ENCODE data around the gene LRRC71.

LRRC71 gene

DNA sequence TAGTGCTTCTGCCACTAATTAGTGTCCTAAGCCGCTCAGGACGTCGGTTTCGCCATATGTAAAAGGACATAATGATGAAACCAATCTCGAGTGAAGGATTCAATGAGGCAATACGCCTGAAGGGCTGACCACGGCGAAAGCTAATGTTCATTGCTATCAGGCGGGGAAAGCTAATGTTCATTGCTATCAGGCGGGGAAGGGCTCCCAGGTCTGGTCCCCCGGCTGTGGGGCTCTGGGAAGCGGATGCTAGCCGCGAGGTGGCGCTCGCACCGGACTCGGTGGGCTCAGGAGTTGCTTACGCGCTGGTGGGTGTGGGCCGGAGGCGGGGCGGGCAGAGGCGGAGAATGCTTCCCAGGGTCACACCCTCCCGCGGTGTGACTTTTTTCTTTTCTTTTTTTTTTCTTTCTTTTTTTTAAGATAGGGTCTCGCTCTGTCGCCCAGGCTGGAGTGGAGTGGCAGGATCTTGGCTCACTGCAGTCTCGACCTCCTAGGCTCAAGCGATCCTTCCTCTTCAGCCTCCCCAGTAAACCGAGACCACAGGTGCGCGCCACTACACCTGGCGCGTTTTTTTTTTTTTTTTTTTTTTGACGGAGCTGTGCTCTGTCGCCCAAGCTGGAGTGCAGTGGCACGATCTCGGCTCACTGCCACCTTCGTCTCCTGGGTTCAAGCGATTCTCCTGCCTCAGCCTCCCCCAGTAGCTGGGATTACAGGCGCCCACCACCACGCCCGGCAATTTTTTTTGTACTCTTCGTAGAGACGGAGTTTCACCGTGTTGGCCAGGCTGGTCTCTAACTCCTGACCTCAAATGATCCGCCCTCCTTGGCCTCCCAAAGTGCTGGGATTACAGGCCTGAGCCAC is 28.0 kb upstream of the LRRC71 start:
- DNase-seq (ENCODE audit: low read depth, low spot score): peak; percentile 66

DNA sequence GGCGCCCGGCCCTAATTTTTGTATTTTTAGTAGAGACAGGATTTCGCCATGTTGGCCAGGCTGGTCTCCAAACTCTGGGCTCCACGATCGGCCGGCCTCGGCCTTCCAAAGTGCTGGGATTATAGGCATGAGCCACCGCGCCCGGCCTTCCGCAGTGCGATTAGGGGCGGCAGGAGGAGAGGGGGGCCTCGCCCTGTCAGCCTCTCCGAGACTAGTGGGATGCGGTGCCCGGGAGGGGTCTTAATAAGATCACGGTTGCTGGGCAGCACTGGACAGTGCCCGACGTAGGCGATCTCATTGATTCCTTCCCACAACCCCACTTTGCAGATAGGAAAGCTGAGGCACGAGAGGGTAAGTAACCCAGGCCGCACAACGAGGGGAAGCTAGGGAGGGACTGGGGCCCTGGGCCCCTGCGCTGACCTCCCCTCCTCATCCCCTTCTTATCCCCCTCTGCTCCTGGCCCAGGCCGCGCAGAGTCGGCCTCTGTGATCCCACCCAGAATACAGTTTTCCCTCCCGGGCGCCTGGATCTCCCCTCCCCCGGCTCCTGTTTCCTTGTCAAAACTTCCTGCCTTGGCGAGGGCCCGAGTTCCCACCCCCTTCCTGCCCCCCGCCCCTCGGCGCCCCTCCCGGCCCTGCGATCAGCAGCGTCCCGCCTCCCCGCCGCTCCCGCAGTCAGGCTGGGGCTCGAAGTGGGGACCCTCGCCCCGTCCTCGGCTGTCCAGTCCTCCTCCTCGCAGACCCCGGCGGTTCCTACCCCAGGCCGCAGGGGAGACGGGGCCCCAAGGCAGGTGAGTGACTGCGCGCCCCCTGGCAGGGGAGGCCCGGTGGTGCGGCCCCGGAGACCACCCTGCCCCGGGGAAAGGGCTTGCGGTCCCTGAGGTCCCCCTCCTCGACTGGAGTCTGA is 27.1 kb upstream of the LRRC71 start, which contains the start of gene PEAR1:
PEAR1 (plus strand) TSS at position 671 of the 906 bp plus-strand sequence. CDS start 10,209 bp downstream, outside the sequence.
- DNase-seq (ENCODE audit: low read depth, low spot score): no peak

DNA sequence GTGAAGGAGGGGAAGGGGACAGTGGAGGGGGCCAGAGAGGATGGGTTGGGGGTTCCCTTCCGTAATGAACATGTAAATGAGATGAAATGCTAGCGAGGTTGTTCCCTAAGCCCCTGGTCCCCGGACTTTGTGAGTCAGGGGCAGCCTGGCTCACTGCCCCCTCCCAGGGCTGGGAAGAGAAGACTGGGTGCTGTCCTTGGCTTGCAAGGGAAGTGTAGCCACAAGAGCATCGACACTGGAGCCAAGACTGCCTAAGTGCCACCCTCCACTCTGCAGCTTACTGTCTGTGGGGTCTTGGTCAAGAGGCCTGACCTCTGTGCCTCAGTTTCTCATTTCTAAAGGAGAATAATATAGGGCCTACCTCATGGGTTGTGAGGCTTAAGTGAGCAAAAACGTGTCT is 26.4 kb upstream of the LRRC71 start:
- DNase-seq (ENCODE audit: low read depth, low spot score): no peak

DNA sequence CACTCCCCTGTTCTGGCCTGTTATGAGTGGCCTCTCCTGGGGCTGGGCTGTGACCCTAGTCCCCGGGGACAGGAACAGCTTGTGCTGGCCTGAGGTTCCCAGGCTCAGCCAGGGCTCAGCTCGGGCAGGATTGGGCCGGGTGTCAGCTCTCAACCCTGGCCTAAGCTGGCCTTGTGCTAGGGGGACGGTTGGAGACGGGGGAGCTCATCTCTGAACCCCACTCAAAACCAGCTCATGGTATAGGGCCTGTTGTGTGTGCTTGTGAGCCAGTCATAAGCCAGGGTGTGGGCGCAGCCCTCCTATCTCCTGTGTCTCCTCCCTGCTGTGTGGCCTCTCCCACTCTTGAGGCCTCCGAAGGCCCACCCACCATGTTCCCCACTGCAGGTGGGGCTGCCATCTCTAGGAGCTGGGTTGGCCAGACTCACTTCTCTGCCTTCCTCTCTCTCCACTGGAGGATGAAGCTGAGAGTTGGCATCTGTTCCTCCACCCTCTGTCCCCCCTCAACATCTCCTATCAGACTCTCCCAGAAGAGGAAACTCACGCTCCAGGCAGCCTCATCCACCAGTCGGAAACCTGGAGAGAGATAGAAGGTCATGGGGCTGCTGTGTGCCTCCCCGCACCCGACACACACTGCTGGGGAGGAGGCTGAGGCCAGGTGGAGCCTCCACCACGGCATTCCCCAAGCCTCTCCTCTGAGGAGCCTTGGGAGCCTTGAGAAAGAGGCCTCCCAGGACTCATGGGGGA is 25.5 kb upstream of the LRRC71 start:
- DNase-seq (ENCODE audit: low read depth, low spot score): no peak

DNA sequence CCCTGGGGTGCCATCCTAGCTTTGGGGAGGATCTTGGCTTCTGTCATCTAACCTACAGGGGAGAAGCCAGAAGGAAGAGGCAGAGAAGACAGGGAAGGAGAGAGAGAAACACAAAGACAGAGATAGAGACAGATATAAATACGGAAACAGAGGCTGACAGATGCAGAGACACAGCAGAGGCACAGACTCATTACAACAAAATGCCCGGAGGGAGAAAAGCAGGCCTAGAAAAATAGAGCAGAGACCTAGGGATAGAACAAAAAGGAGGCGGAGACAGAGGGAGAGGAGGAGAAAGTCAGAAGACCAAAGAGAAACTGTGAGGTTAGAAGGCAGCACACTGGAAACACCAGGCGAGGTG is 25.0 kb upstream of the LRRC71 start:
- no peak for DNase-seq (ENCODE audit: low read depth, low spot score)

DNA sequence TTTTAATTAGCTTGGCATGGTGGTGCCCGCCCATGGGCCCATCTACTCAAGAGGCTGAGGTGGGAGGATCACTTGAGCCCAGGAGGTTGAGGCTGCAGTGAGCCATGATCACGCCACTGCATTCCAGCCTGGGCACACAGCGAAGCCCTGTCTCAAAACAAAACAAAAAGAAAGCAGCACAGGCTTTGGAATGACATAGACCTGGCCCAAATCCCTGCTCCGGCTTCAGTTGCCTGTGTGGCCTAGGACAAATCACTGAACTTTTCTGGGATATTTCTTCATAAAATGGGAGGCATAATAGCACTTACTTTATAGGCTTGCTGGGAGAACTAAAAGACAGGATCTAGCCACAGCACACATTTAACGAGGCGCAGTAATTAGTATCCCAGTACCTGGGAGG is 24.5 kb upstream of the LRRC71 start:
- DNase-seq (ENCODE audit: low read depth, low spot score): no peak

DNA sequence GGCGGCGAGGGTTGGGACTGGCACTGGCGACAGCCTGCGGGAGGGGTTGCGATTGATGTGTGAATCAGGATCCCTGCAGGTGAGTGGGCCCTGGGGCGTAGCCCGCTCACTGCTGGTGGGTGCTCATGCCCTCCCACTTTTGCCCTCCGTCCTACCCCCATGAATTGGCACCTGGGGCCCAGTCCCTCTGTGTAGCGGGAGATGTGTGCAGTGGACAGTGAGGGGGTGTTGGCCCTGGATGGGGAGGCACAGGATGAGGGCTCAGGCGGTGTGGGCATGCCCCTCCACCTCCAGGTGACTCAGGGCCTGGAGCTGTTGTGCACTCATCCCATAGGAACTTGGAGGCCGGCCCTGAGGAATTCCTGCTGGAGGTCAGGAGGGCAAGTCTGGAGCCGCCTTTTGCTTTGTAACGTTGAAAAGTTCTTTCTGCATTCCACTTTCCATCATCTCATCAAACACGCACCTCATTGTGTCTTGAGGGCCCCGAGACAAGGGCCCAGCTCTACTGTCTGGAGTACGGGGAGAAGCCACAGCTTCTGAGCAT is 23.9 kb upstream of the LRRC71 start:
- DNase-seq (ENCODE audit: low read depth, low spot score): no peak

DNA sequence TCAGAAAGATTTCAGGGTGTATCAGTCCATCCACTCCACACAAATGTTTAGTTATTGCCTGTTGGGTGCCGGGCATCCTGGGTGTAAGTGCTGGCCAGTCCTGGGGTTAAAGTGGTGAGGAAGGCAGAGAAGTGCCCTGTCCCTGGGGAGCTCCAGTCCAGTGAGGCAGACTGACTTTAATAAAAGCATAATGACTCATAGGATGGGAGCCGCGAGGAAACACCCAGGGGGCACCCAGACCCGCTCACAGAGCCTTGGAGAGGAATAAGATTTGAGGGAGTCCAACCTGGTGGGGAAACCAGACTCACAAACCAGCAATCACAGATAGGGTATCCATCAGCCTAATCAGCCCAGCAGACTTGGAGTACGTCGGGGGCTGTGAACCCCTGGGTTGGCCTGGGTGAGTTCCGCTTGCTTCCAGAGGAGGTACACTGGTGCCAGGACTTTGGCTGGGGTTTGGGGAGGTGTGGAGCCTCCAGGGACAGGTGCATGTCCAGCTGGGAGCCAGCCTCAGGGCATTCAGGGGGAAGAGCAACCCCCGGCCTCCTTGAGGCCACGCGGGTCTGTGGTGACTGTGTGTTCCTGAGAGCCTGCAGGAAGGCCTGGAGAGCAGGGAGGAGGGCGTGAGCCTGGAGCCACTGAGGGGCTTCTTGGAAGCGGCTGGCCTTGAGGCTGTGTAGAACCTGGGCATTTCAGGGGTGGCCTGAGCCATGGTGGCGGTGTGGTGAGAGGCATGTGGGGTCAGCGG is 23.2 kb upstream of the LRRC71 start:
- no peak for DNase-seq (ENCODE audit: low read depth, low spot score)

DNA sequence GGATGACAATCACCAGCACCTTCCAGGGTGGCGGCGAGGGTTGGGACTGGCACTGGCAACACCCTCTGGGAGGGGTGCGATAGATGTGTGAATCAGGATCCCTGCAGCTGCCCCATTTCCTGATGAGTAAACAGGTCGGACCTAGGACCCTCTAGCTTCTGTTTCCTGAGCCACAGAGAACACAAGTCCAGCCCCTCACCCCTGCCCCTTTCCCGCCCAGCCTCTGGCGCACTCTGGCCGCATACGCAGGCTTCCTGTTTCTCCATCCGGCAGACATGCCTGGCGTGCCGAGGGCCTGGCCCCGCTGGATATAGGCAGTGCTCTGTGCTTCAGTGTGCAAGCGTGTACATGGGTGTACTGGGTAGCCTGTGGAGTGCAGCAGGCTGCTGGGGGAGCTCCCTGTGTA is 22.3 kb upstream of the LRRC71 start:
- no peak for DNase-seq (ENCODE audit: low read depth, low spot score)

DNA sequence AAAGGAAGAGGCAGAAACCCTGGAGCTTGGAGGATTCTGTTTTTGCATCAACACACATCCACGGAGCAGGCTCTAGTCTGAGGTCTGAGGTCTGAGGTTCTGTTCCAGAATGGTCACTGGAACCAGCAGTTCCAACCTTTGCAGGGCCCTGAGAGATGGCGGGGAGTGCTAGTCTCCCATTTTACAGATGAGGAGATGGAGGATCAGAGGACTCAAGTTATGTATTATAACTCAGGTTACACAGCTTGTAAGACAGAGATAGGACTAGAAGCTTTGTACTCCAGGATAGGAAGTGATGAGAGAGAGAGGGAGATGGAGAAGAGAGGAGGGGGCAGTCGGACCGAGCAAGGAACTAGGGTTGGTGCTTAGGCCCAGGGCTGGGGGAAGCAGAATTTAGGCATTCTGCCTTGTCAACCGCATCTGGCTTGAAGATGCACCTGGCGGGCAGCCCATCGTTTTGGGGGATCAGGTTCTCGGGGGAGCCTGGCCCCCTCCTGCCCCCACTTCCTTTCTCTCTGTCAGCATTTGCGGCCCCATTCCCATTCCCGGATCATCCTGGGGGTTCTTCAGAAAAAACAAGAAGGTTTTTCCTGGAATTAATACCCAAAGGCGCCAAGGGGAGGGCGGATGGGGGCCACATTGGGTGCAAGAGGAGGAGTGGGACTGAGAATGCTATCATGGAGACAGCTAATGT is 21.3 kb upstream of the LRRC71 start:
- no peak for DNase-seq (ENCODE audit: low read depth, low spot score)

DNA sequence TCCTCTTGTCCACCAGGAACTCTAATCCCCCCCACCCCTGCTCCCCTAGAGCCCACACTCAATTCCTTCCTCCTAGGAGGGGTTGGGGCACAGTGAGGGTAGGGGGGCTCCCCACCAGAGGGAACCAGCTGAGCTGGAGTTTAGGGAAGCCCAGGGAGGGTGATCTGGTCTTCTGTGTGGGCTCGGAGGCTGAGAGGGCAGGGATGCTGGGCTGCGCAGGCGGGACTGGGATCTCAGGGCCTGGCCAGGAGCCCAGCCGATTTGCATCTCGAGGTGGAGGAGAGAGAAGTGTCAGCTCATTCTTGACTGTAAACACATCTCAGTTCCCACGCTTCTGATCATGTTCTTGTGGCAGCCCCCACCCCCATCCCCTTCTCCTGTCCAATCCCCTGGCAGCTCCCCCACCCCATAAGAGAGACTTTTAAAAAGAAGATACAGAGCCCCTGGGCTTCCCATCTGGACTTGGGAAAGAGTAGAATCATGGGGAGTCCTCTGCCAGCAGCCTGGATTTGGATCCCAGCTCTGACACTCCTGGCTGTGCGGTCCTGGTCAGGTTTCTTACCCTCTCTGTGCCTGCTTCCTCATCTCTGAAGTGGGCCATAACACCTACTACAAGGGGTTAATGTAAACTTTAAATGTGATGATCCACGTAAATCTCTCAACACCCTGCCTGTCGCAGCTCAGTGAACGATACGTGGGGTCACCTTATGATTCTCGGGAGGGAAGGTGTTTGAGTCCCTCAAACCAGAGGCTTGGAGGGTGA is 20.3 kb upstream of the LRRC71 start:
- no peak for DNase-seq (ENCODE audit: low read depth, low spot score)

DNA sequence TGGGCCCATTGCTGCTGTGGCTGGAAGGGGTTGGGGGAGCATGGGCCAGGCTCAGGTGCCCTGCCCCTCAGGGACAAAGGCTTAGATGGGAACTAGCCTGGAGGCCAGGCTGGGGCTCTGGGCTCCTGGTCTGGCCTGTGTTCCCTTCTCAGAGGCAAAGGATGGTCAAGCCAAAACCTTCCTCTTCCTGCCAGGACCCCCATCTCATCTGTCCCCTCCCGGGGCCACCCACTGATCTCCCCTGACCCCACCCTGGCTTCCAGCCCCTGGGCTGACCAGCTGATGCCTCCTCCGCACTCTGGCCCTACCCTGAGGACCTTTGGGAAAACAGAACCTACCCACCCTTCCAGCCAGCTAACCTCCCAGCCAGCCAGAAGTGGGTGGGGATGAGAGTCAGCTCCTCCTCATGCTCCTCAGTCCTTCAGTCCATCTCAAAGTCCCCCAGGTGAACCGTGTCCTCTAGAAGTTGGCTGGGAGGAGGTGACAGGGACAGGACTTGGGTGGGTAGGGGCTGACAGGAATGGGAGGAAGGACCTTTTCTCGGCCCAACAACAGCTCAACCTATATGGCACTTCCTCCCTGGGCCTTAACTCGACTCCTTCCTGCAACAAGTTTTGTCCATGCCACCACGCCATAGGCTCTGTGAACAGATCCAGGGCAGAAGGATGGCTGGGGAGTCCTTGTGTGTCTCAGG is 19.4 kb upstream of the LRRC71 start:
- DNase-seq (ENCODE audit: low read depth, low spot score): no peak

DNA sequence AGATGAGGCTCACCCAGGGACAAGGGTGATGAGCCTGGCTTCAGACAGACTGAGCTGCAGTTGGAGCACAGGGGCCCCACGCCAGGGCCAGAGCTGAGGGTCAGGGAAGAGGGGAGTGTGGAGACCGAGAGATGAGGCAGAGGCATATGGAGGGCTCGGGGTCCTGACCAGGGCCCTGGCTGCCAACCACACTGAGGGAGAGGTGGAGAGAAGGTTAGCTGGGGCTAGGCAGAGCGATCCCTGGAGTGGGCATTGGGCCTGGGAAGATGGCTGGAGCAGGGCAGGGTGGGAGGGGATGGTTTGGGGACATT is 18.9 kb upstream of the LRRC71 start:
- no peak for DNase-seq (ENCODE audit: low read depth, low spot score)

DNA sequence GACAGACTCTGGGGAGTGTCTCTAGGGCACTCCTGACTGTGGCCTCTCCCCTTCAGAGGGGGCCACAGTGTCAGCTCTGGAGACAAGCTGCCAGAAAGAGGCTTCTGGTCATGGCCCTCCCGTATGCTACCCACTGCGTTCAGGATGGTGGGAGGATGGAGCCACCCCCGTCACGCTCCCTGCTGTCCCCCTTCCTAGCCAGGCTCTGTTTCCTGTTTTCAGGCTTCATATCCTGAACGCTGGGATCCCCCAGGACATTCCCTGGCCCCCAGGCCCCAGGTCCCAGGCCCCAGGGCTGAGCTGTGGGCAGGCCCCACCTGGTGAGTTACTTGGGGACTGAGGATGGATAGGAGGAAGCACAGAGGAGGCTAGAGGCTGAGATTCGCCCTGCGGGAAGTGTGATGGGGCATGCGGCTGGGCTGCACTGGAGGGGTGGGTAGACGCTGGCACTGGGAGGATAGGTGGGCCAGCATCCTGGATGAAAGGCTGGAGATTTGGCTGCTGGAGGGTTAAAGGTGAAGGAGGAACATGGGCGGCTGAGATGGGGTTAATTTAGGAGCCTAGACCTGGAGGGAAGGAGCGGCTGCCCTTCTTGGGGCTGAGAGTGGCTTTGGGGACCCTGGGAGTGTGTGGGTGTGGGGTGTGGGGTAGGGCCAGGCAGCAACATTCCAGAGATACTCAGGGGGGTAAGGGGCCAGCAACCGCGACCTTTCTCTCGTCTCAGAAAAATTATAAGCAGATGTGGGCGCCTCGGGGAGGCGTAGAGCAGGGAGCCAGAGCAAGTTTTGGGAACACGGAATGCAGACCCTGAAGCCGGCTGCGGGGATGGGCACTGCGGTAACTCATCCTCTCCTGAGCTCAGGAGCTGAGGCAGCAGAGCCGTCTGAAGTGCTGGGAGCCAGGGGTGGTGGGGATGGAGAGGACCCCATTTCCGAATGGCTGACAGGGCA is 18.2 kb upstream of the LRRC71 start:
- DNase-seq (ENCODE audit: low read depth, low spot score): no peak

DNA sequence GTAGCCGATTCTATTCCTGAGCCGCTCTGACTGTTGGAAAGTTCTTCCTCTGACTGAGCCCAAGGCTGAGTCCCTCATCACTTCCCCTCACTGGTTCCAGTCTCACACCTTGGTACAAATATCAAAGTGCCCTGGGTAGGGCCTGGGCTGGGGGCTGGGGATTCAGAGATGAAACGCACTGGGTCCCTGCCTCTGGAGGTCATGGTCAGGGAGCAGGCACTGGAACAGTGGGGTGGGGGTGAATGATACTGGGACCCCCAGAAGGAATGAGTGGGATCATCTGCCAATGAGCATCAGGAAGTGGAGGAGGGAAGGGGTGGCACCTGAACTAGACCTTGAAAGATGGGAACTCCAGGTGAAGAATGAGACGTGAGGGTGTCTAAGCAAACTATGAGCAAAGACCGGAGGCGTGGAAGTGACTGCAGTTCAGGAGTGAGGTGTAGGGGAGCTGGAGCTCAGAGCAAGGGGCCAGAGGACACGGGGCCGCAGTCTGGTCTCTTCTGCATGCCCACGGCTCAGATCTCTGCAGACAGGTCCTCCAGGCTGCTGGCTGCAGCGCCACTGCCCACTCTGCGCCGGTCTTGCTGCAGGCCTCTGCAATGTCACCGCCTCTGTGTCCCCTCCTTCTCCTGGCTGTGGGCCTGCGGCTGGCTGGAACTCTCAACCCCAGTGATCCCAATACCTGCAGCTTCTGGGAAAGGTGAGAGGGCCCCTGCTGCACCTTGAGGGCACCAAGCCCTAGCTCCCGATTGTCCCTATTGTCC is 16.9 kb upstream of the LRRC71 start:
- no peak for DNase-seq (ENCODE audit: low read depth, low spot score)

DNA sequence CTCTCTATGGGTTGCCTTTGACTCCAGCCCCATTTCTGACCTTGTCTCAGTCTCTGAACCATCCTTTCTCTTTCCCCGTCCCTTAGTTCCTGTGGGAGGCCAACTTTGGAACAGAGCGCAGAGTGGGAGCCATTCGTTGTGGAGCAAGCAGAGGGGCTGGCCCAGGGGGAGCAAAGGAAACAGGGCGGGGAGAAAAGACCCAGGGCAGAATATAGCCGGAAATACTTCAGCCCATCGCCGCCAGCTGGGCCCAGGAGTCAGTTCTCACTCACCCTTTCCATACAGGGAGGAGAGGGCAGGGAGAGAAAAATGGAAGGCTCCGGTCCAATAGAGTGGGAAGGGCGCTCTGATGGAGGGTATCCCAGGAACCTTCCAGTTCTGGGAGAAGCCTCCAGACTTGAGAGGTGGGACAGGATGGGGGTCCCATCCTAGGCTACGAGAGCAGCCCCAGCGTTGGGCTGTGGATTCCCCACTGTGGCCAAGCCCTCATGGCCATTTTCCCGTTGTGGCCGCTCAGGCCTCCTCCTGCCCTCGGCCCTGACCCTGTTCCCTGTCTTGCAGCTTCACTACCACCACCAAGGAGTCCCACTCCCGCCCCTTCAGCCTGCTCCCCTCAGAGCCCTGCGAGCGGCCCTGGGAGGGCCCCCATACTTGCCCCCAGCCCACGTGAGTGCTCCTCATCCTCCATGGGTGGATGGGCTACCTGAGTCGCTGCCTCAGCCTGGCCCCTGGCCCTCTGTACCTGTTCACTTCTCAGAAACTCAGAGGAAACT is 16.1 kb upstream of the LRRC71 start:
- no peak for DNase-seq (ENCODE audit: low read depth, low spot score)

DNA sequence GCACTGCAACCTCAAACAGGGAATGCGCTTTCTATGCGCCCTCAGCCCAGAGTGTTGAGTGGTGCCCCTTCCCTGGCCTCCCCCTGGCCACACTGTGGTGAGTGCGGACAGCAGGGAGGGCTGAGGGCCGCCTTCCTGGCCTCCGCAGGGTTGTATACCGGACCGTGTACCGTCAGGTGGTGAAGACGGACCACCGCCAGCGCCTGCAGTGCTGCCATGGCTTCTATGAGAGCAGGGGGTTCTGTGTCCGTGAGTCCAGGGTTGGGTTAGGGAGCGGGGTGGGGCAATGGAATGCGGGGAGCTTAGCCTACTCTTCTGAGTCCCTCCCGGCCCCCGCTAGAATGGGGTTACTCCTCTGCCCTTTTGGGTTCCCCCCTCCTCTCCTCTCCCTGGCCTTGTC is 15.3 kb upstream of the LRRC71 start:
- DNase-seq (ENCODE audit: low read depth, low spot score): no peak
